Loucy (cell line): ENCODE data around the gene ACTG1.
A peak's percentile ranks its signal among the peaks of the same experiment; 100 is the strongest.

Experiments
- CTCF ChIP-seq: fragments of 200-600 bp; sonication (generic); conservative IDR thresholded peaks from 2 replicates; pipeline ENCODE4 v1.5.1; 2014; ENCODE audit warnings: mild to moderate bottlenecking, antibody characterized with exemption, low read length
- EZH2phosphoT487 ChIP-seq: fragments of 200-600 bp; IDR thresholded peaks from 2 replicates; pipeline ENCODE4 v1.6.1; 2018; ENCODE audit warnings: antibody characterized with exemption, mild to moderate bottlenecking, moderate library complexity, borderline replicate concordance

- TF ChIP-seq CTCF (peak; percentile 50), EZH2phosphoT487 (no peak)
Observed at GRCh38 chr17:81553018-81553615, 40.5 kb upstream of the ACTG1 start.
